Stimulated activated naive CD8-positive, alpha-beta T cell treated with anti-CD3 and anti-CD28 coated beads, Interleukin-15, amount 100 ng/mL, for 72 hours (primary cell): ENCODE results near the gene KNDC1.
A peak's percentile ranks its signal among the peaks of the same experiment; 100 is the strongest.
"Not testable (repeated sequence)": the region's sequence is repeated elsewhere in the genome, so short reads cannot be mapped to it uniquely, and the experiment has no call there.

ENCODE experiments used
- ATAC-seq: fragments of 150-1000 bp; cut with Tn5 transposase; 2 replicates; pipeline ENCODE4 v1.10.0; 2021; ENCODE audit warnings: mild to moderate bottlenecking, moderate library complexity
- DNase-seq, 2 donors: peaks; one replicate each; pipeline ENCODE4 v3.0.0; 2021 to 2022
- H3K27ac Mint-ChIP-seq, 2 donors: one replicate each; pipeline ENCODE4 v1.8.0; 2022; ENCODE audit warnings: mild to moderate bottlenecking in 2 of 2, mixed read lengths in 2 of 2, moderate library complexity in 2 of 2
- H3K27me3 Mint-ChIP-seq: one replicate; pipeline ENCODE4 v1.8.0; 2022; ENCODE audit warnings: mixed read lengths
- H3K4me1 Mint-ChIP-seq: one replicate; pipeline ENCODE4 v1.8.0; 2022; ENCODE audit warnings: mild to moderate bottlenecking, mixed read lengths
- H3K4me3 Mint-ChIP-seq, 2 donors: one replicate each; pipeline ENCODE4 v1.8.0; 2022; ENCODE audit warnings: mild to moderate bottlenecking in 2 of 2, mixed read lengths in 2 of 2, moderate library complexity in 1 of 2
- H3K9me3 Mint-ChIP-seq, 2 donors: one replicate each; pipeline ENCODE4 v1.8.0; 2022; ENCODE audit warnings: mixed read lengths in 2 of 2

Gene KNDC1

DNA sequence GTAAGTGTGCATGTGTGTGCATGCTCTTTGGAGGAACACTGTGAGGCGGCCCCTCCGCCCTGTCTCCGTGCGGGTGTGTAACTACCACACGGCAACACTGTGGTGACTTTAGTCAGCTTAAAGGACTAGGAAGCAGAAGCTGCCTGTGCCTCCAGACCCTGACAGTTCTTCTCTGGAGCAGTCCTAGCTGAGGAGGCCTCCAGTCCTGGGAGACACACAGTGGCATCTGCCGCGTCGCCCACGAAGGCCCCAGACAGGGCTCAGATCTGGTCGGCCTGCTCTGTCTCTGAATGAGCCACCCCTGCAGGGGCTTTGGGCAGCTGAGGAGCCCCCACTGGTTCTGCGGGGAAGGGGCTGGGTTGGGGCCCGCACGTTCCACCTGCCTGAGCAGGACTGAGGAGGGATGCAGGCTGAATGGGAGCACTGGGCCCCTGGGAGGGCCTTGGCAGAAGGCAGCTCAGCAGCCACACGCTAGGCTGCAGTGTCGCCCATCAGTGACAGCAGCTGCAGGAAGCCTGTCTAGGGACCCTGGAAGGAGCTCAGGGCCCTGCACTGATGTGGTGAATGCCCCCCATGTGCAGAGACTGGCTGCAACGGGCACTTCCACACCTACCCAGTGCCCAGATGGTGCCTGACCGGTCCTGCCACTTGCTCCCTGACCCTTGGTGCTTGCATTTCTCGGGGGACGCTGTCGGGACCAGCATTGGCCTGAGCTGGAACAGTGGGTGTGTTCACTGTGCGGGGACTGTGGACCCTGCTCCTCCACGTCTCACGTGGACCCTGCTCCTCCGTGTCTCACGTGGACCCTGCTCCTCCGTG is 27.3 kb upstream of the KNDC1 start:
- no peak overlapping the region for H3K27ac Mint-ChIP-seq
- no peak overlapping the region for H3K4me3 Mint-ChIP-seq
- H3K27me3 Mint-ChIP-seq = no peaks in the 10 kb centered on the region

DNA sequence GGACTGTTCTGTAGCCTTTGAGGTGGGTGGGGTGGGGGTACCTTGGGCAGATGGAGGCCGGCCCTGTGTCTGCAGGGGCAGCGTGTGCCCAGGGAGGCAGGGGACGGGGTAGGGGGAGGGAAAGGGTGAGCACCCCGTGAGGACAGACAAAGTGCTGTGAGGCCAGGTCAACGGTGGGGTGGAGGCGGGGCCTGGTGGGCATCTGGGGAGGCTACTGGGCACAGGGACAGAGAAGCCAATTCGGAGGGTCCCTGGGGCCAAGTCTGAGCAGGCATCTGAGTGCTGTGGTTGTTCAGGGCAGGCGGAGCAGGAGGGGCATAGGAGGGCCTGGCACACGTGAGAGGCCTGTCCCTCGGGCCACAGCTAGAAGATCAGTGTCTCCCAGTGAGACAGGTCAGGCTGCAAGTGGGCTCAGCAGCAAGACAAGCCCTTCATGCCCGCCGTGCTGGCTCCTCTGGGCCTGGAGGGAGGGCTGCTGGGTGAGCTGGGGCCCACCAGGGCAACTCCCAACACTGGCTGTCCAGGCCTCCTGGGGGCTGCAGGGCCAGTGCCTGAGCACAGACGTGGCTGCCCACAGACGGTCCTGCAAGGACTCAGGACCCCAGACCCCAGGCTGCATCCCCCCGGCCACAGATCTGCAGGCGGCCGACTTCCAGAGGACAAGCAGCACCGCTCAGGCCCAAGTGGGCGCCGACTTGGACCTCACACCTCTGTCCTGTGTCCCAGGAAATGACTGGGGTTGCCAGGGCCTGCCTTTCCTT is 26.4 kb upstream of the KNDC1 start:
- Mint-ChIP-seq H3K27ac (no peak overlapping the region), H3K27me3 (no peaks in the 10 kb centered on the region), H3K4me3 (no peak overlapping the region), H3K4me1 (no peaks in the 10 kb centered on the region), H3K9me3 (no peaks in the 10 kb centered on the region)
- DNase-seq (peak in 1 of 2 donors; percentile 8), ATAC-seq (peak; percentile 31)

More for the DNA sequence above, 27.3 kb upstream of the KNDC1 start:
- DNase-seq (no peak), ATAC-seq (no peak)
- no peaks in the 10 kb centered on the region for H3K4me1 Mint-ChIP-seq
- no peaks in the 10 kb centered on the region for H3K9me3 Mint-ChIP-seq

DNA sequence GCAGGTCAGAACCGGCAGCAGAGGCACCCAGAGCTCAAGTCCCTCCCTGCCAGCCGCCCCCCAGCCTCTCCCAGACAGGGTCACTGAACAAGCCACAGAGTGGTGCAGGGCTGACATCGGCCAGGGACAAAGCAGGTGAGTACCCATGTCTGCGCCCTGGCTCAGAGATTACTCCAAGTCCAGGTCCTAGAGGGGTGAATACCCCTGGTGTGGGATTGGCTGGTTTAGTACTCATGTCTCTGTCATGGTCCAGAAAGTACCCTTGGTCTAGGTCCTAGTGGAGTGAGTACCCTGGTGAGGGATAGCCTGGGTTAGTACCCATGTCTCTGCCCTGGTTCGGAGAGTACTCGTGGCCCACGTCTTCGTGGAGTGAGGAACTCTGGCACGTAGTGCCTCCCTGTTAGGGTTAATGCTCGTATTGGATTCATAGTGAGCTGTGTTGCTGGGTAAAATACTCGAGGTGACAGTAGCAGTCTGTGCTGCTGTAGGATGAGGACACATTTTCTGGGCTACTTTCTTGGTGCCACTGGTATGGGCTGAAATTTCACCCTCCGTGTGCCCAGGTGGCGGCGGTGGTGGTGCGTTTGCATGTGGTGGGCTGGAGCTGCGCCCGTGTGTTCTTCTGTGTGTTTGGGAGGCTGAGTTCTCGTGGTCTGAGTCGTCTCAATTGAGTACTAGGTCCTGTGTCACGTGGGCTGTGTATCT is 25.5 kb upstream of the KNDC1 start:
- no peak for ATAC-seq
- no peak for DNase-seq
- Mint-ChIP-seq H3K27ac (no peak overlapping the region), H3K9me3 (no peaks in the 10 kb centered on the region), H3K27me3 (no peaks in the 10 kb centered on the region), H3K4me3 (no peak overlapping the region), H3K4me1 (no peaks in the 10 kb centered on the region)

- Mint-ChIP-seq H3K4me1 (no peaks in the 10 kb centered on the region), H3K9me3 (no peaks in the 10 kb centered on the region)
- no peak for ATAC-seq
These were observed 24.9 kb upstream of the KNDC1 start for GRCh38 chr10:133135116-133135465.

GRCh38 chr10:133137486-133138145 is 22.4 kb upstream of the KNDC1 start:
- not testable (repeated sequence) for H3K27ac Mint-ChIP-seq

More at GRCh38 chr10:133135116-133135465, 24.9 kb upstream of the KNDC1 start:
- no peak overlapping the region for H3K4me3 Mint-ChIP-seq
- H3K27me3 Mint-ChIP-seq = no peaks in the 10 kb centered on the region
- H3K27ac Mint-ChIP-seq = no peak overlapping the region
- no peak for DNase-seq

GRCh38 chr10:133139551-133140065 is 20.4 kb upstream of the KNDC1 start:
- no peaks in the 10 kb centered on the region for H3K9me3 Mint-ChIP-seq

More at GRCh38 chr10:133137486-133138145, 22.4 kb upstream of the KNDC1 start:
- not testable (repeated sequence) for H3K4me3 Mint-ChIP-seq, DNase-seq, H3K9me3 Mint-ChIP-seq, H3K4me1 Mint-ChIP-seq, ATAC-seq
- peaks cover 16% of the 10 kb centered on the region for H3K27me3 Mint-ChIP-seq

GRCh38 chr10:133140417-133141143 is 19.4 kb upstream of the KNDC1 start:
- Mint-ChIP-seq H3K27me3 (peaks cover 43% of the 10 kb centered on the region), H3K9me3 (no peaks in the 10 kb centered on the region), H3K27ac (no peak overlapping the region), H3K4me1 (peaks cover 10% of the 10 kb centered on the region), H3K4me3 (no peak overlapping the region)
- ATAC-seq (peak; percentile 24), DNase-seq (no peak)

More at GRCh38 chr10:133139551-133140065, 20.4 kb upstream of the KNDC1 start:
- ATAC-seq (no peak), DNase-seq (no peak)
- Mint-ChIP-seq H3K27ac (no peak overlapping the region), H3K4me3 (no peak overlapping the region), H3K4me1 (peaks cover 10% of the 10 kb centered on the region), H3K27me3 (peaks cover 33% of the 10 kb centered on the region)

DNA sequence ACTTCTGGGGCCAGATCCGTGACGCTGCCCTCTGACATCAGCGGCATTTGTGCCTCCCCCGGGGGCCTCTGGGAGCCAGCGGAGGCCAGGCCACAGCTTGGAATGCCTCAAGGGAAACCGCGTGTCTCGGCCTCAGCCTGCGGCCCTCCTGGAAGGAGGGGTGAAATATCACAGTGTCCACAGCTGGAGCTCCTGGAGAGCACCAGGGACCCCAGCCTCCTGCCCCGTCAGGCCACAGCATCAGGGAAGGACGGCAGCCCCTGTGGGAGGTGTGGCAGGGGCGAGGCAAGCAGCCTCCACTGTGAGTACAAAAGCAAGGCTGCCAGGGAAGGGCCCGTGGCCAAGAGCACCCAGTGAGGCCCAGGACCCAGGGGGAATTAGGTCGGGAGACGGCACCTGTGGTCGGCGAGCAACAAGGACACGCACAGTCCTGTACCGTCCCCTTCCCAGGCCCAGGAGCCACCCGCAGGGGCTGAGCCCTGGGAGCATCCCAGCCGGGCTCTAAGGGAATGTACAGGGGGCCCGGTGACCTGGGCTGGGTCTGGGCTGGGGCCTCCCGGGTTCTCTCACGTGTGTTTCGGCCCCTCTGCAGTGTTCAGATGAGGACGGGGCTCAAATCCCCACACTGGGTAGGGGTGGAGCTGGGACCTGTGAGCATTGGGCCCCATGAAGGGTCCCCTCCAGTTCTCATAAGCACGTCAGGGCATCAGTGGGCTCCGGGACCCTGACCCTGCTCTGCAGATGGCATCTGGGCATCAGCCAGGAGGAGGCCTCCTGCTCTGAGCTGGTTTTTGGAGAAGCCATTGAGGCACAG is 18.7 kb upstream of the KNDC1 start:
- no peak for DNase-seq
- peaks cover 10% of the 10 kb centered on the region for H3K4me1 Mint-ChIP-seq
- no peak overlapping the region for H3K27ac Mint-ChIP-seq
- peak; percentile 12 for ATAC-seq
- no peaks in the 10 kb centered on the region for H3K9me3 Mint-ChIP-seq
- no peak overlapping the region for H3K4me3 Mint-ChIP-seq
- peaks cover 49% of the 10 kb centered on the region for H3K27me3 Mint-ChIP-seq

- Mint-ChIP-seq H3K9me3 (peaks cover 1 to 3% of the 10 kb centered on the region in 2 donors), H3K27me3 (peaks cover 55% of the 10 kb centered on the region), H3K27ac (no peak overlapping the region), H3K4me3 (no peak overlapping the region), H3K4me1 (peaks cover 10% of the 10 kb centered on the region)
- DNase-seq (no peak), ATAC-seq (peak; percentile 27)
These were observed 18.1 kb upstream of the KNDC1 start for GRCh38 chr10:133141958-133142340.

- Mint-ChIP-seq H3K9me3 (peaks cover 8 to 10% of the 10 kb centered on the region in 2 donors), H3K27me3 (peaks cover 62% of the 10 kb centered on the region), H3K4me3 (no peak overlapping the region), H3K27ac (no peak overlapping the region), H3K4me1 (peaks cover 10% of the 10 kb centered on the region)
- DNase-seq = no peak
- ATAC-seq = no peak
These were observed 17.4 kb upstream of the KNDC1 start for GRCh38 chr10:133142523-133143199.

DNA sequence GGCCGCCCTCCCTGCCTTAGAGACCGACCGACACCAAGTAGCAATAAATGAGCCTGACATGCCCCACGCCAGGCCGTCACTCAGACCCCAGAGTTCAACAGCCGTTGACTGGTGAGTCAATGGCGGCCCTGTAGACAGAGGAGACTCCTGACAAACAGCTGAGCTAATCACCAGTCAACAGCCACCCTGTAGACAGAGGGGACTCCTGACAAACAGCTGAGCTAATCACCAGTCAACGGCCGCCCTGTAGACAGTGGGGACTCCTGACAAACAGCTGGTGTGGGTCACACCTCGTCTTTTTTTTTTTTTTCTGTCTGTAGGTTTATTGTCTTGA is 16.9 kb upstream of the KNDC1 start:
- no peak overlapping the region for H3K27ac Mint-ChIP-seq
- peaks cover 67% of the 10 kb centered on the region for H3K27me3 Mint-ChIP-seq
- peaks cover 10% of the 10 kb centered on the region for H3K4me1 Mint-ChIP-seq
- DNase-seq (no peak), ATAC-seq (no peak)
- no peak overlapping the region for H3K4me3 Mint-ChIP-seq
- peaks cover 11% of the 10 kb centered on the region in 2 donors for H3K9me3 Mint-ChIP-seq

GRCh38 chr10:133143546-133143945 is 16.5 kb upstream of the KNDC1 start:
- ATAC-seq (no peak), DNase-seq (no peak)
- H3K4me3 Mint-ChIP-seq = no peak overlapping the region
- peak overlapping the region in 1 of 2 donors; percentile 86 for H3K27ac Mint-ChIP-seq
- H3K4me1 Mint-ChIP-seq = peaks cover 10% of the 10 kb centered on the region
- peaks cover 71% of the 10 kb centered on the region for H3K27me3 Mint-ChIP-seq
- H3K9me3 Mint-ChIP-seq = peaks cover 12 to 13% of the 10 kb centered on the region in 2 donors

- Mint-ChIP-seq H3K4me1 (peaks cover 10% of the 10 kb centered on the region), H3K9me3 (peaks cover 19 to 24% of the 10 kb centered on the region in 2 donors), H3K27ac (no peak overlapping the region), H3K4me3 (no peak overlapping the region), H3K27me3 (peaks cover 83% of the 10 kb centered on the region)
- no peak for ATAC-seq
- DNase-seq = no peak
These were observed 15.2 kb upstream of the KNDC1 start for GRCh38 chr10:133144771-133145170.
